ENCODE measurements around the gene CNTN1. TPM values are rescaled to one million over a fixed set of nuclear protein-coding genes. Genes with fewer than 3 reads are reported as not detected.

The CNTN1 gene
- total RNA-seq, 4 donors from 2014 or later = 18.0 to 32.1 (median 23.8) TPM

DNA sequence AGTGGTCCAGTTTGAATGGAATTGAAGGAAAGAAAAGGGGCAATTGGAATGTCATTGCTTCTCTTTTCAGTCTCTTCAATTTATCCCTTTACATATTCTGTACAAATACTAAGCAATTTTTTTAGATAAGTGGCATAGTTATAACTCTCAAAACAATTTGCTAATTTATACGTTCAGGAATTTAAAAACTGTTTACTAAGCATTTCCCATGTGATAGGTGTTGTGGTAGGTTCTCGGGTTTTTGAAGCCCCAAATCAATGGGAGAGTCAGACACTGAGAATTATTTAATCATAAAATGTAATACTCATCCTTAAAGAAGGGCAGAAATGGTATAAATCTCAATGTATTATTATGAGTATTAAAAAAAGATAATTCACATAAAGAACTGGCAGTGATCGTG lies 197.1 kb downstream of the CNTN1 start:
- no peaks in the 10 kb centered on the region for H3K27me3 ChIP-seq
- TF ChIP-seq CTCF (IDR thresholded peaks at IDR 0.05) = no peak
- TF ChIP-seq EP300 (IDR thresholded peaks at IDR 0.05) = no peak
- TF ChIP-seq POLR2A (IDR thresholded peaks at IDR 0.05) = no peak
- 84 to 87% methylated on average over 3 of the region's 3 CpGs for WGBS, 2 donors
- no peak overlapping the region for H3K27ac ChIP-seq
- H3K4me1 ChIP-seq = no peaks in the 10 kb centered on the region
- no peaks in the 10 kb centered on the region for H3K36me3 ChIP-seq
- no peak overlapping the region for H3K4me3 ChIP-seq
- DNase-seq (ENCODE audit: low spot score in 2 of 2) = no peak
- H3K9me3 ChIP-seq = no peaks in the 10 kb centered on the region

GRCh38 chr12:40892528-40892927 lies 200.3 kb downstream of the CNTN1 start:
- 57 to 61% methylated on average over 4 of the region's 4 CpGs for WGBS, 2 donors
- no peaks in the 10 kb centered on the region for H3K9me3 ChIP-seq
- no peaks in the 10 kb centered on the region for H3K36me3 ChIP-seq
- no peak overlapping the region for H3K4me3 ChIP-seq
- H3K27me3 ChIP-seq = no peaks in the 10 kb centered on the region
- TF ChIP-seq EP300 (IDR thresholded peaks at IDR 0.05) (no peak), POLR2A (IDR thresholded peaks at IDR 0.05) (no peak), CTCF (IDR thresholded peaks at IDR 0.05) (no peak)
- DNase-seq (ENCODE audit: low spot score in 2 of 2) = no peak
- H3K4me1 ChIP-seq = no peaks in the 10 kb centered on the region
- no peak overlapping the region for H3K27ac ChIP-seq

GRCh38 chr12:40898505-40898904 lies 206.3 kb downstream of the CNTN1 start:
- no peak overlapping the region for H3K4me3 ChIP-seq
- H3K27me3 ChIP-seq = no peaks in the 10 kb centered on the region
- TF ChIP-seq POLR2A (IDR thresholded peaks at IDR 0.05) (no peak), CTCF (IDR thresholded peaks at IDR 0.05) (no peak), EP300 (IDR thresholded peaks at IDR 0.05) (no peak)
- H3K9me3 ChIP-seq = no peaks in the 10 kb centered on the region
- DNase-seq (ENCODE audit: low spot score in 2 of 2) = no peak
- peaks cover 0 to 7% (median 4%) of the 10 kb centered on the region in 4 donors for H3K4me1 ChIP-seq
- WGBS, 2 donors = 71 to 80% methylated on average over 3 of the region's 3 CpGs
- H3K36me3 ChIP-seq = no peaks in the 10 kb centered on the region
- H3K27ac ChIP-seq = no peak overlapping the region

DNA sequence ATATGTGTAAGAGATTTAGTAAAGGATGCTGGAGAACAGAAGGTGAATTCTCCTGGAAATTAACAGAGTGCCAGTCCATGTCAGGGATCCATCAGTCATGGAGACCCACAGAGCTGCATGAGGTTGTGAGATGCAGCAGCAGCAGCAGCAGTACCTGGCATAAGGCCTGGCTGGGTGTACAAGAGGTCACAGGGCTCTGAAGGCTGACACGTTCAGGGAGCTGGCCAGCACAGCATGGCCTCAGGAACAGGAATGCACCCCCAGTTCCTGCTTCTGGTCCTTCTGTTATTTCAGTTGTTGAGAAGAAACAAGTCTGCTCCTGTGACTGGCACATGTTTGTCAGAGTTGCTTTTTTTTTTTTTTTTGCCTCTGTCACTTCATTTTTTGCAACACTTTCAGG lies 210.8 kb downstream of the CNTN1 start:
- no peaks in the 10 kb centered on the region for H3K27me3 ChIP-seq
- H3K27ac ChIP-seq = no peak overlapping the region
- no peak for DNase-seq (ENCODE audit: low spot score in 2 of 2)
- peaks cover 0 to 7% (median 4%) of the 10 kb centered on the region in 4 donors for H3K4me1 ChIP-seq
- no peaks in the 10 kb centered on the region for H3K36me3 ChIP-seq
- H3K4me3 ChIP-seq = no peak overlapping the region
- TF ChIP-seq POLR2A (IDR thresholded peaks at IDR 0.05) (no peak), EP300 (IDR thresholded peaks at IDR 0.05) (no peak), CTCF (IDR thresholded peaks at IDR 0.05) (no peak)
- 23 to 38% methylated on average over 1 of the region's 1 CpG for WGBS, 2 donors
- no peaks in the 10 kb centered on the region for H3K9me3 ChIP-seq

GRCh38 chr12:40907115-40907527 lies 214.9 kb downstream of the CNTN1 start:
- Histone ChIP-seq H3K9me3 (no peaks in the 10 kb centered on the region), H3K4me1 (no peaks in the 10 kb centered on the region), H3K27ac (no peak overlapping the region), H3K4me3 (no peak overlapping the region), H3K36me3 (peaks cover 0 to 8% (median 0%) of the 10 kb centered on the region in 3 donors), H3K27me3 (no peaks in the 10 kb centered on the region)
- WGBS, 2 donors = 87% methylated on average over 4 of the region's 4 CpGs
- DNase-seq (ENCODE audit: low spot score in 2 of 2) = no peak
- TF ChIP-seq POLR2A (IDR thresholded peaks at IDR 0.05) (no peak), EP300 (IDR thresholded peaks at IDR 0.05) (no peak), CTCF (IDR thresholded peaks at IDR 0.05) (no peak)
